ENCODE measurements around the gene CADM4.

Gene CADM4

GRCh38 chr19:43675269-43675879 is 35.7 kb upstream of the CADM4 start:
- TF ChIP-seq CTCF (IDR thresholded peaks at IDR 0.05) = no peak
- DNase-seq = no peak
- no peaks in the 10 kb centered on the region for H3K27me3 ChIP-seq
- no peak overlapping the region for H3K27ac ChIP-seq
- intact Hi-C loops (cut with DNase I; ENCODE audit: low total_unique reads) = loop anchor here (10.0 kb wide), 1 partner anchor 89 kb away; no protein-coding TSS in a partner anchor
- no peak overlapping the region for H3K4me3 ChIP-seq
- H3K36me3 ChIP-seq = no peaks in the 10 kb centered on the region
- H3K4me1 ChIP-seq = peaks cover 0 to 3% (median 2%) of the 10 kb centered on the region in 4 donors
- no peaks in the 10 kb centered on the region for H3K9me3 ChIP-seq

GRCh38 chr19:43674596-43674995 is 34.9 kb upstream of the CADM4 start:
- Histone ChIP-seq H3K27me3 (no peaks in the 10 kb centered on the region), H3K27ac (no peak overlapping the region), H3K9me3 (no peaks in the 10 kb centered on the region), H3K36me3 (no peaks in the 10 kb centered on the region), H3K4me3 (no peak overlapping the region), H3K4me1 (peaks cover 0 to 11% (median 9%) of the 10 kb centered on the region in 4 donors)
- TF ChIP-seq CTCF (IDR thresholded peaks at IDR 0.05) = no peak
- intact Hi-C loops (cut with DNase I; ENCODE audit: low total_unique reads) = loop anchor here (10.0 kb wide), 1 partner anchor 90 kb away; no protein-coding TSS in a partner anchor
- DNase-seq = no peak

- H3K4me1 ChIP-seq = peaks cover 0 to 15% (median 11%) of the 10 kb centered on the region in 4 donors
- no peak for TF ChIP-seq CTCF (IDR thresholded peaks at IDR 0.05)
- no peak overlapping the region for H3K4me3 ChIP-seq
- H3K27ac ChIP-seq = no peak overlapping the region
- intact Hi-C loops (cut with DNase I; ENCODE audit: low total_unique reads) = loop anchor here (10.0 kb wide), 1 partner anchor 91 kb away; no protein-coding TSS in a partner anchor
- no peaks in the 10 kb centered on the region for H3K36me3 ChIP-seq
- H3K9me3 ChIP-seq = no peaks in the 10 kb centered on the region
- DNase-seq = no peak
- no peaks in the 10 kb centered on the region for H3K27me3 ChIP-seq
Observed at GRCh38 chr19:43674183-43674582, 34.5 kb upstream of the CADM4 start.

GRCh38 chr19:43673637-43674036 is 34.0 kb upstream of the CADM4 start:
- no peak overlapping the region for H3K4me3 ChIP-seq
- intact Hi-C loops (cut with DNase I; ENCODE audit: low total_unique reads) = loop anchor here (10.0 kb wide), 1 partner anchor 91 kb away; no protein-coding TSS in a partner anchor
- no peak overlapping the region for H3K27ac ChIP-seq
- DNase-seq = no peak
- H3K27me3 ChIP-seq = no peaks in the 10 kb centered on the region
- H3K36me3 ChIP-seq = no peaks in the 10 kb centered on the region
- peaks cover 0 to 18% (median 11%) of the 10 kb centered on the region in 4 donors for H3K4me1 ChIP-seq
- no peaks in the 10 kb centered on the region for H3K9me3 ChIP-seq
- no peak for TF ChIP-seq CTCF (IDR thresholded peaks at IDR 0.05)

- Histone ChIP-seq H3K36me3 (peaks cover 0 to 4% (median 0%) of the 10 kb centered on the region in 3 donors), H3K4me3 (no peak overlapping the region), H3K27me3 (no peaks in the 10 kb centered on the region), H3K9me3 (no peaks in the 10 kb centered on the region), H3K4me1 (peaks cover 0 to 26% (median 16%) of the 10 kb centered on the region in 4 donors), H3K27ac (no peak overlapping the region)
- no peak for TF ChIP-seq CTCF (IDR thresholded peaks at IDR 0.05)
- no peak for DNase-seq
- intact Hi-C loops (cut with DNase I; ENCODE audit: low total_unique reads) = loop anchor here (10.0 kb wide), 1 partner anchor 93 kb away; no protein-coding TSS in a partner anchor
Observed at GRCh38 chr19:43672061-43672679, 32.5 kb upstream of the CADM4 start.

All from tibial artery (tissue), 4 donors.